ENCODE data around the gene EMILIN2.

EMILIN2 gene

GRCh38 chr18:2917259-2918047 lies 70.6 kb downstream of the EMILIN2 start:
- DNase-seq = no peak

GRCh38 chr18:2918761-2919550 lies 72.2 kb downstream of the EMILIN2 start:
- no peak for DNase-seq

DNA sequence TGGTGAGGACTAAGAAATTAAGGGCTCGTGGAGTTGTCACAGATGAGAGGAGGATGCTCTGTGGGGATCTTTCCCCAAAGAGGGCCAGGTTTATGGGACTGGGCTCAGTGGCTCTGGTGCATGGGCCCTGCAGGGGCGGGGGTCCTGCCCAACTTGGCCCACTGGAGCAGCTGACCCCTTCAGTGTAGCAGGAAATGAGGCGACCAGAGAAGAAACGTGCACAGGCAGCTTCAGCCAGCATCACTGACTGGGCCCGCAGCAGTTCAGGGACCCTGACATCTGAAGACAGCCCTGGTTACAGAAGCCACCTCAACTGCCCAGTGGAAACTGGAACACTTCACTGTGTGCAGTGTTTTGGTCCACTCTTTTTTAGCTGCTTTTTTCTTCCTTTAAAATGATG lies 72.8 kb downstream of the EMILIN2 start:
- no peak for DNase-seq

DNA sequence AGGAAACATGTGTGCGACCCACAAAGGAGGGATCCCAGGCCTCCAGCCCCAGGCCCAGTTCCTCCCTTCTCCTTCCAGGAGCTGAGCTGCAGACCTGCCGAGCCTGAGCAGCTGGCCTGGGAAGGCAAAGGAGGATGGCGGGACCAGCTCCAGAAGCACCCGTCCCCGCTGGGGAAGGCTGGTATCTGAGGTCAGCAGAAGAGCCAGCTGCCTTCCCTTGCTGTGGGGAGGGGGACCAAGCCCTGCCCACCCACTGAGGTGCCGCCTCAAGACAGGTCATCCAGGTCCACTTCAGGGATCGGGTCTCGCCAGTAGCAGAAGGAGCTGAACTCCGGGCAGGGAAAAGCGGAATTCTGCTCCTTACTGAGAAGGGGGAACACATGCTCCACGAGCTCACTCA lies 73.2 kb downstream of the EMILIN2 start:
- DNase-seq = no peak

DNA sequence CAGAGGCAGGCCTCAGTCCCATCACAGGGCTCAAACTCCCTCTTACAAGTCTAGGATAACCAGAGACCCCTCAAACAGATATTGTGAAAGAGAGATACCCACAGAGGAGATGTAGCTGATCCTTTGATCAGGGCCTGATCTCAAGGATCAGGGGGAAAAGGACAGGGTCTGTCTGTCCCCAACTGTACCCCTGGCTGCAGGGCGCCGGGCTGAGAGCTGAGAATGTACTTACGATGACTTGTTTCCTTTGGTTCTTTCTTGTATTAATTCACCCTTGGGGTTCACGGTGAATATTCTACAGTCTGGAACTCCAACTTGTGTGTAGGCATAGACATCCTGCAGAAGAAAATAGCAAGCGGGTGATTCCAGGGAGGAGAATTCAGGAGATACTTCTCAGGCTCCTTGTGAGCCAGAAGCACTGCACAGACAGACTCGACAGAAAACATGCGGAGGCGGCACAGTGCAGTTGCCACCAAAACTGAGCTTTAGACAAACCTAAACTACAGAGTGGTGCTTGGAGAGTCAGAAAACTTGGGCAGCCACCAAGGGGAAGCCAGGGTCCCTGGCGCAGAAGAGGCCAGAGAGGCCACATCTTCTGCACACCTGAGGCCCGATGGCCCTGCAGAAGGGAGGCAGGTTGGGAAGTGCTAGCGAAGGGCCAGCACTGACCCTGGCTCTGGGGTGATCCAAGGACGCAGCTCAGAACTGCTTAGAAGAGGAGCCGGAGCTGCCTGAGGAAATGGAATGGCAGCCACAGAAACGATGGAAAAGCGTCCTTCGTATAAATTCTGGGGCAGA lies 73.9 kb downstream of the EMILIN2 start:
- no peak for DNase-seq

DNA sequence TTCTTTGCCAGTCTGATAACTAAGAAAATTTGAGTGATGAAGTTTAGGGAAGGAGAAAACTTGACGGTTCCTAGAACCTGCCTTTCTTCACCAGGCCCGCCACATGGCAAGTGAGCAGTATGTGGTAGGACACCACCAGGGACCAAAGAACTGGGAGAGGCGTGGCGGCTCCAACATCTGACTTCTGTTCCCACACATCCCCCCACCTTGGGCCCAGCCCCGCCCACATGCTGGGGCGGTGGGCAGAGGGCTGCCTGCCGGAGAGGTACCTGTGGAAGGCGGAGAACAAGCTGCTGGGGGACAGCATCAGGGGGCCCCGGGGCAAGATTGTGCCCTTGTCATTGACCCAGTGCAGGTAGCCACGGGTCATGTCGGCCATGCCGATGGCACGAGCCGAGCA lies 75.0 kb downstream of the EMILIN2 start:
- no peak for DNase-seq

- no peak for DNase-seq
These were observed 76.7 kb downstream of the EMILIN2 start for GRCh38 chr18:2923464-2923863.

DNA sequence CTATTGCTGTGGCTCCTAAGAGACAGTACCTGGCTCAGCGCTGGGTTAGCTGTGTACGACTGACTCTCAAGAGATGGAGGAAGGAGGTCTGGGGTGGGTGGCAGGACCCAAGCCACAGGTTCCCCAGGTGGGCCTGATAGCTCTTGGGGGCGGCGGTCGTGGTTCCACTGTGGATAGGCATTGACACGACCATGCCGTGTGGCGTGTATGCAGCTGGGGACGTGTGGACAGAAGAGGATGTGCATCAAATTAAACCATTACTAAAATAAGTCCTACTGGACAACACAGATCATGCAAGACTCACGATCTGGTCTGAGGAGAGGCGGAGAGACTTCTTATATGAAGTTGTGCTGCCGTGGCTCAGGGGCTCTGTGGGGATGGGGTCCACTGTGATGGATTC lies 78.1 kb downstream of the EMILIN2 start:
- no peak for DNase-seq

- no peak for DNase-seq
These were observed 79.7 kb downstream of the EMILIN2 start for GRCh38 chr18:2926528-2926927.

- DNase-seq = no peak
These were observed 80.9 kb downstream of the EMILIN2 start for GRCh38 chr18:2927745-2928144.

DNA sequence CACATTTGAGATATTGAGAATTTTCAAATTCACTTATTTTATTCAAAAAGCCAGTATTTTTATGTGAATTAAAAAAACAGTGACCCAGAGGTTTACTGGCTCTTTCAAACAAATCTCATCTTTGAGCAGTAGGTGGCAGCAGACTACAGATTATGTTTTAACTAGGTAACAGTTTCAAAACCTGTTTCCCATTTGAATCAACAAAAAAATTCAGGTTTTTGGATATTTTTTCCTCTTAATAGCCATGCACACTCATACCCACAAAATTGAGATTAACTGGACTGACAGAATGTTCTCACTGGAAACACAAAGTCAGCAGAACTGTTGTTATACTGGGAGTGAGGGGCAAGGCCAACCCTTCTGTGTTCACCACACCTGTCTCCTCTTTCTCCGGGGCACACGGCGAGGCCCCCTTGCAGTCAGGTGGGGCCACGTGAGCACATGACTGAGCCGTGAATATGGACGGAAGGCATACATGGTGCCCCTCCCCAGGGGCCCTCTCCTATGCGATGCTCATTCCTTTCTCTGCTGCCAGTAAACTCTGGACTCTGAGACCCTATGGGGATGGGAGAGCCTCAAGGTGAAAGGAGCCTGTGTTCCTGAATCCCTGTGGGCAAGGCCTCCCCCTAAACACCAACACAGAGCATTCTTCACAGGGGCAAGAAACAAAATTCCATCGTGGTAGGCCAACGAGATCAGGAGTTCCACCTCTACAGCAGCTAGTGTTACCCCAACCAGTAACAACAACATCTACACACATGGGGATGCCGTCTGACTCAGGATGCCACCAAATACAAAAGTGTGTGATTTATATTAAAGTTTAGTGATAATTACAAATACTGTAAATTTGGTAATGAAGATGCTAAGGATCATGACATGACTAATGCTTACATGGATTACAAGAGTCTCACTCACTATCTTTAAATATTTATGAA lies 85.7 kb downstream of the EMILIN2 start:
- DNase-seq = no peak

GRCh38 chr18:2933995-2934394 lies 87.2 kb downstream of the EMILIN2 start:
- no peak for DNase-seq

GRCh38 chr18:2935438-2936192 lies 88.8 kb downstream of the EMILIN2 start:
- no peak for DNase-seq

DNA sequence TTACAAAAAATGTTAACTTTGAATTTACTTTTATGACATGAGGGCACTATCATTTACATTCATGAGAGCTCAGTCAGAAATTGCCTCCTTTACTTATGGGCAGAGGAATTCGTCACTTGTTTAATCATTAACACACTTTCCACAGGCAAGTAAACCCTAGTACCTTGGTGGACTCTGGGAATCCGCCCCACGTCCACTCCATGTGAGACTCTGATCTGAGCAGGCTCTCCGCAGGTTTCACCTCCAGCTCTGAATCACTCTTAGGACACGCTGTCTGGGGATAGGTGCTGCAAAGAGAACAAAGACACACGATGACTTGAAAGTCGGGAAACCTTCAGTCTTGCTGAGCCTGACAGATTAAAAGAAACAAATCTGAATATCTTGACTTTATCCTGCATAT lies 92.5 kb downstream of the EMILIN2 start:
- no peak for DNase-seq

- no peak for DNase-seq
These were observed 101.2 kb downstream of the EMILIN2 start for GRCh38 chr18:2948038-2948437.

DNA sequence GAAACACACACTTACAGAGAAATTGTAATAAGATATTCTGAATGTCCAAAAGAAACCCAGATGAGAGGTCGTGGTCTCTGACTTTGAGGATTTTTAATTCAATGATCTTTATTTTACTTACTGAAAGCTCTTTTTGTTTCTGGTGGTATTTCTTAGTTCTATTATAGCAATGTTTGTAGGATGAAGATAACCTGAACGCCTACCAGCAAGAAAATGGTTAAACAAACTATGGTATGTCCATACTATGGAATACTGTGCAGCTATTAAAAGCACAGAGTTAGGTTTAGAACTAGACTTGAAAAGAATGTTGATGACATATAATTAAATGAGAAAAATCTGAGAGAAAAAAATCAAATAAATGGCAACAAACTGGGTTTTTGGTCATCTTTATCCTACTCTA lies 105.8 kb downstream of the EMILIN2 start:
- DNase-seq = no peak

DNA sequence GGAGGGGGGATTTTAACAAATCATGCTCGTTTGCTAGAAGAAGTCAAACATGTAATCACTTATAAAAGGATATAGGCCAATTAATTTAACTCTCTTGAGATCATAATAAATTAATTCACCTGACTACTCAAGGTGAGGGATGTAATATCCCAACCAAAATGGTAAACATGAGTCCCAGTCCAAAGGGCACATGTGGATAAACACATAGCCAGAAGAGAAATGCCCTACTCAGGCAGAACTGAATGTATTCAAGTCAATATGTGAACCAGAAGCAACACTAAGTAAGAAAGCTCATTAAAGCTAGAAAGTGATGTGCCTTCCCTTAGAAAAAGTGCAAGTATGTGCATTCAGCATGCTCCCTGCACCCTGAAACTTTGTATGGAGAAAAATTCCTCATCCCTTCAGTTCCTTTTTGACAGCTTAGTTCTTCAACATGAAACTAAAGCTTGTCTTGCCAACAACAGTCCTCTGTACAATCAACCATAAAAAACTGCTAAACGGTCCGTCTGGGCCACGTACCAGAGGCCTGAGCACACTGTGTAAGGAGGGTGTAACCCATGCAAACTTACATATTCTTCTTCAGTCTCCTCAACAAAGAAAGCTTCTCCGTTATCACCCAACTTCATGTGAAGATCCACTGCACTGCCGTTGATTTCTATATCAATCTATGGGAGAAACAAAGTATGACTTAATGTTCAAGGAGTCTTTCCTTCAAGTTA lies 107.3 kb downstream of the EMILIN2 start:
- DNase-seq = no peak

DNA sequence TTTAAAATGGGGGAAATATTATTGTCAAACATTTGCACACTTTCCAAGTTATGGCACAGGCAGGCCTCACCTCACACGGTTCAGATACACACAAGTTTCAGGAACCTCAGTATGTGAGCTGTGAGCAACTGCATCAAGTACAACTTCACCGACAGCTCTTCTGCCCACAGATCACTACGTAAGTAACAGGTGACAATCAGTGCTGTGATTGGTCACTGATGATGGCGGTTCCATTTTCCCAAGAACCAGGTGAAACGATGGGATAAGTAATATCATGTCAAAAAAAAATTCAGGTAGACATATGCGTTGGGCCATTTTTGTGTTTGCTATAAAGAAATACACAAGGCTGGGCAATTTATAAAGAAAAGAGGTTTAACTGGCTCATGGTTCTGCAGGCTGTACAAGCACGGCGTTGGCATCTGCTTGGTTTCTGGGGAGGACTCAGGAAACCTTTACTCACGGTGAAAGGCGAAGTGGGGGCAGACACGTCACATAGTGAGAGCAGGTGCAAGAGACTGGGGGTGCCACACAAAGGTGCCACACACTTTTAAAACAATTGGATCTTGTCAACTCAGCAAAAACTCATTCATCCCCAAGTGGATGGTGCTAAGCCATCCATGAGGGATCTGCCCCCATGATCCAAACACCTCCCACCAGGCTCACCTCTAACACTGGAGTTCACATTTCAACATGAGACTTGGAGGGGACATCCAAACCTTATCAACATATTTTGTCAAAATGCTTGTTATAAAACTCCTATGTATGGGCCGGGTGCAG lies 108.3 kb downstream of the EMILIN2 start:
- DNase-seq = no peak

DNA sequence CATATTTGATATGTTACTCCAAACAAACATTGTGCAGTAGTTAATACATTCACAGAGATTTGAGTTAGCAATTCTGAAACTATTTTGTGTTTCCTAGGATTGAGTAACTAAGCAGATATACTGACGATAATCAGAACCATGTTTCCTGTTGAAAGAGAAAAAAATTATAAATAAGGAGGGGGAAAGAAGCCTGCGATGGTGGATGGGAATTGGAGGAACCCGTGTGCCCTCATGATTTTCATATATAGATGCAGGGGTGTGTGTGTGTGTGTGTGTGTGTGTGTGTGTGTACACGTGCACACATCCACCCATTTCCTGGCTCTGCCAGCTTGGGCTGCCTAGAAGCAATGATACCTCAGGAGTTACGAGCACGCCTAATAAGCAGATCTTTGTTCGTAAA lies 109.2 kb downstream of the EMILIN2 start:
- DNase-seq = no peak

DNA sequence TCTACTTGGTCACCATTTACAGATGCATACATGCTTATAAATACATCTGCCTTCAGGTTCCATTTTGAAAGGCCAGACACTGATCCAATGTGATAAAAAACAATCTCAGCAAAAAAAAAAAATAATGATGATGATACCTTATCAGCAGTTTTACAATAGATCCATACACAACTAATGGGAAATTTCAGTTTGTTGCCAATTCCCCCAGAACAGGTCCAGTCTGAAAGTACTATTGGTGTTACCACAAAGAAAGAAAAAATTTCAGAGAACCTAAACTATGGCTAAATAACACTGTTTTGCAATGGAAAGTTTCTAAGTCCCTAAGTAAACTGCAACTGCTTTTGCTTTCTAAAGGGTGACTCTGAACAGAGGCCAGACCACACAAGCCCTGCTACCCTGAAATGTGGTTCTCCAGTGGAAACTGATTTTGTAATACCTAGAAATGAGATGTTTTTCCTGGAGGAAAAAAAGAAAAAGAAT lies 112.1 kb downstream of the EMILIN2 start:
- DNase-seq = no peak

Measured in 8988T (cell line).